Sigmoid colon (tissue), 4 donors: ENCODE results near the gene HOXD3.

Experiments
- POLR2A ChIP-seq, 2 donors: fragments of 450-650 bp; IDR thresholded peaks; one replicate each; pipeline ENCODE4 v1.6.1; 2016; ENCODE audit warnings: antibody characterized with exemption in 2 of 2, mild to moderate bottlenecking in 2 of 2, moderate library complexity in 2 of 2
- POLR2AphosphoS5 ChIP-seq, 4 donors: sonication (generic); formaldehyde crosslinking; IDR thresholded peaks; one replicate each; pipeline ENCODE4 v1.6.1; 2017; ENCODE audit warnings: antibody characterized with exemption in 4 of 4
- TF ChIP-seq, protein P1 (sequence below), 4 experiments: fragments of 450-650 bp in 3 of 4; fragments of 200-600 bp in 1 of 4; IDR thresholded peaks; one replicate each; pipeline ENCODE4 v1.5.1; 2016 to 2019; ENCODE audit warnings: antibody characterized with exemption in 4 of 4, mild to moderate bottlenecking in 3 of 4, moderate library complexity in 2 of 4

GRCh38 chr2:176127774-176128072 lies 29.4 kb upstream of the HOXD3 start:
- TF ChIP-seq, protein P1, sequence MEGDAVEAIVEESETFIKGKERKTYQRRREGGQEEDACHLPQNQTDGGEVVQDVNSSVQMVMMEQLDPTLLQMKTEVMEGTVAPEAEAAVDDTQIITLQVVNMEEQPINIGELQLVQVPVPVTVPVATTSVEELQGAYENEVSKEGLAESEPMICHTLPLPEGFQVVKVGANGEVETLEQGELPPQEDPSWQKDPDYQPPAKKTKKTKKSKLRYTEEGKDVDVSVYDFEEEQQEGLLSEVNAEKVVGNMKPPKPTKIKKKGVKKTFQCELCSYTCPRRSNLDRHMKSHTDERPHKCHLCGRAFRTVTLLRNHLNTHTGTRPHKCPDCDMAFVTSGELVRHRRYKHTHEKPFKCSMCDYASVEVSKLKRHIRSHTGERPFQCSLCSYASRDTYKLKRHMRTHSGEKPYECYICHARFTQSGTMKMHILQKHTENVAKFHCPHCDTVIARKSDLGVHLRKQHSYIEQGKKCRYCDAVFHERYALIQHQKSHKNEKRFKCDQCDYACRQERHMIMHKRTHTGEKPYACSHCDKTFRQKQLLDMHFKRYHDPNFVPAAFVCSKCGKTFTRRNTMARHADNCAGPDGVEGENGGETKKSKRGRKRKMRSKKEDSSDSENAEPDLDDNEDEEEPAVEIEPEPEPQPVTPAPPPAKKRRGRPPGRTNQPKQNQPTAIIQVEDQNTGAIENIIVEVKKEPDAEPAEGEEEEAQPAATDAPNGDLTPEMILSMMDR (IDR thresholded peaks at IDR 0.05): no peak
- TF ChIP-seq POLR2A (IDR thresholded peaks at IDR 0.05) (no peak), POLR2AphosphoS5 (IDR thresholded peaks at IDR 0.05) (no peak)
